Hematopoietic multipotent progenitor cell treated with erythropoietin and hydrocortisone succinate and interleukin-3 and kit ligand, for 4 days (in vitro differentiated cells): Measurements from ENCODE around the gene NFASC.
A peak's percentile ranks its signal among the peaks of the same experiment; 100 is the strongest.

Experiments used
- DNase-seq: peaks from one replicate; pipeline ENCODE4 v3.0.0-alpha.2; 2015

The NFASC gene

DNA sequence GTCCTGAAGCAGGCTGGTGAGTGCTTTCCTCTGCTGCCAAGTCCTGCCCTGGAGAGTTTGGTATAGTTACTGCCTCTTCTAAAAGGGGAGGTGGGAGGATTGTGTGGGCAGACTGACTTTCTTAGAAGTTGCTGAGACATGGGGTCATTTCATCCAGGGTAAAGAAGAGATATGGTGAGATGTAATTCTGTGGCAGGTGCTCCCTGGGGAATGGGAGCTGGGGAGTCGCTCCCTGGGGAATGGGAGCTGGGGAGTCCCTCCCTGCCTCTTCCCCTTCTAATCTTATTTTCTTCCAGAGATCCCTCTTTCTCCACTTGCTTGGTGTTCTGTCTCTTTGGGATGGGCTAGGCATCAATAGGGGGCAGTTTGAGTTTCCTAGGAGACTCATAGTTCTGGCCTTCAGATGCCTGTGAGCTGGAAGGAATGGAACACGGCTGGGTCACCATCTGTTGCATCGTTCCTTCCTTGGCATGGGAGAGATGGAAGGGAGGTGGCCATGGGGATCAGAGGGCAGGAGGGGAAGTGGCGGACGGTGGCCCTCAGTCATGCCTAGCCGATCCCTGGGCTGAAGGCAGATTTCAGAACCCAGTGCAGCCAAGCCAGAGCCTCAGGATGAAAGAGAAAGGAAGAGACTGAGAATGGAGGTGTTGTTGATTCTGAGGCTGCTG is 59.0 kb downstream of the NFASC start:
- DNase-seq = no peak

DNA sequence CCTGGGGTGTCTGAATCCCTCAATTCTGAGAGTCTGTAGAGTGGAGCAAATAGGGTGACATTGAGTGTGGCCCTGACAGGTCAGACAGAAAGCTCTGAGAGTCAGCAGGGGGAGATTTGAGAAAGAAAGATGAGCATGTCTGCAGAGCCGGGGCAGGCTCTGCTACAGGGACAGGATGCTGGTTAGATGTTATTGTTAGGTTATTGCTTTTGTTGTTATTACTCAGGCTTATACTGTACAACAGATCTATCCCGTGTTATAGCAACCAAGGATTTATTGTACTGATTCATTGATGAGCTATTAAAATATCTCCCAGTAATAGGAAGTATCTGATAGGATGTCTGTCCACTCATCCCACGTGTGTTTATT is 59.5 kb downstream of the NFASC start:
- no peak for DNase-seq

- no peak for DNase-seq
Measured at GRCh38 chr1:204931313-204931712, 60.7 kb downstream of the NFASC start.

DNA sequence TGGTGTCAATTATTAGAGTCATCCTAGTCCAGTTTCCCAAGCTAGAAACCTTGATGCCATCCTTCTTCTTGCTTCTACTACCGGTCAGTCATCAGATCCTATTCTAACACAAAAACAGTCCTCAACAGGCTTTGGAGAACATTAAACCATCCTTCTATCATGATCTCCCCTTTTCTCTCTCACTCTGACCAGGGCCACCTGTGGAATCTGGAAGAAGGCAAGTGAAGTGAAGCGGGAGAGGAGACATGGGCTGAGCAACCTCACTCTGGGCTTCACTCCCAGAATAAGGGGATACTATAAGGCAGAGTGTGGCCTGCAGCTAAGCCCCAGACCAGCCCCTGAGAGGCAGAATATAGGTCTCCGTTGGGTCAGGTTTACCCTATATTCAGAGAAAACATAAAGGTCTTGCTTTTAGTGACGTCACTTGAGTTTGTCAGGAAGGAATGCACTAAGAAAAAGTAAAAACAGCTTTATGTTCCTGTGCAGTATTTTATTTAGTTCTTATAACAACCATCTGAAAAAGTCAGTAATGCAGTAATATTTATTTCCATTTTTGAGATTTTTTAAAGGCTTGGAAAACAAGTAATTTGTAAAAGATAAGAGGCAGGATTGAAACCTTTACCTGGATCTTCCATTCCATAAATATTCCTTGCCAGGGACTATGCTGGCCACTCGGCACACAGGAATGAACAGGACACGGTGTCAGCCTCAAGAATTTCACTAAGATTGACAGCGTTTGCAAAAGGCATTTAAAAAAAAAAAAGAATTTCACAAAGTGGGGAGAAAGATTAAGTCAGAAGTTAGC is 61.3 kb downstream of the NFASC start:
- no peak for DNase-seq

GRCh38 chr1:204932573-204932909 is 61.9 kb downstream of the NFASC start:
- no peak for DNase-seq

DNA sequence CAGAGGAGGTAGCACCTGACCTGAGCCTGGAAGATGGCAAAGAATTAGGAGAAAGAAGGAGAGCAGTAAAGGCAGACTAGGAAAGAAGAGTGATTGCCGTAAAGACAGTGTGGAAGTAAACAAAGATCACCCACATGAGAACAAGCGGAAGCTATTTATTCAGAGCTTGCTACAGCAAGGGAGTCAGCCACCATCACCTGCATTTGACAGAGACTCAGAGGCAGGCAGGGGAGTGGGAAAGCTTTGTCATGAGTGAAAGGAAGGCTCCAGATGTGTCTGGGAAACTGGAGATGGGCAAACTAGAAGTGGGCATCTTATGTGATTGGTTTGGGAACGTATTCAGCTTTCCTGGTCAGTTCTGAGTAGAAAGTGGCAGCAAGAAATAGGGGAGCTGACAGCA is 64.5 kb downstream of the NFASC start:
- DNase-seq = no peak

- no peak for DNase-seq
Measured at GRCh38 chr1:204936765-204937164, 66.1 kb downstream of the NFASC start.

GRCh38 chr1:204937901-204938300 is 67.2 kb downstream of the NFASC start:
- DNase-seq = no peak

GRCh38 chr1:204940591-204940990 is 69.9 kb downstream of the NFASC start:
- DNase-seq = no peak

DNA sequence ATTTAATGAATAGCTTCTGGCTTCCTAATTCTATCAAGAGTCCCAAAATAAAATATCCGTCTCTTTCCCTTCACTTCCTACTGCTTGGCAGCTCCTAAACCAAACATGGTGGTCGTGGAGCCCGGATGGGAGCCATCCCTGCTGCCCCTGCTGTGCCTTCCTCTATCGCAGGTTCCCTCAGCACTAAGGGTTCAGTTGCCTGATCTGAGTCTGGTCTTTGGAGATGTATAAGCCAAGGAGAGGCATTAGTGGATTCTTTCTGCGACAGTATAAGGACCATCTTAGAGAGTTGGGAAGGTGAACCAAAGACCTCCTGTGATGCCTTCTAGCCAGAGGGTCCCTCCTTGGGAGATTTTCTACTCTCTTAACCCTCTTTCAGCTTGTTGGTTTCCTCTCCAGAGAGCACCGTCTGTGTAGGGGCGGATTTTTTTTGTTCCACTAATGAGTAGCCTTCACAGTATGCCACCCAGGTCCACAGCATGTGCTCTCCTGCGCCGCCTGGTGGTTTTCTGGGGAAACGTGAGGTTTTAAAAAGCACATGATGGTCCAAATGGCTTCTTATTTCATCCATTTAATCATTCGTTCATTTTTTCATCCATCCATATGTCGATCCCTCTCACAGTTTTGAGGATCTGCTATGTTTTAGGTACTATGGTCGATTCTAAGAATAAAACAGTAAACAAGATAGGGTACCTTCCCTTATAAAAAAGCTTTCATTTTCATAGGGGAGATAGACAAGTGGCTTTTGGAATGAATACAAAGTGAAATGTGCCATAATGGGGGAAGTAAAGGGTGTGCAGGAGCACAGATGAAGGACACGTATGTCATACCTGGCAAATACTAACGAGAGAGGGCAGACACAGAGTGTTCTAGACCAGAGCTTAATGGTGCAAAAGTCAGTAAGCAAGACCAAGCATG is 71.0 kb downstream of the NFASC start:
- peak; percentile 77 for DNase-seq

- DNase-seq = no peak
Measured at GRCh38 chr1:204943495-204943894, 72.8 kb downstream of the NFASC start.

- no peak for DNase-seq
Measured at GRCh38 chr1:204944662-204945061, 74.0 kb downstream of the NFASC start.

GRCh38 chr1:204945565-204945977 is 74.9 kb downstream of the NFASC start:
- peak; percentile 25 for DNase-seq

GRCh38 chr1:204946640-204947039 is 76.0 kb downstream of the NFASC start:
- no peak for DNase-seq

DNA sequence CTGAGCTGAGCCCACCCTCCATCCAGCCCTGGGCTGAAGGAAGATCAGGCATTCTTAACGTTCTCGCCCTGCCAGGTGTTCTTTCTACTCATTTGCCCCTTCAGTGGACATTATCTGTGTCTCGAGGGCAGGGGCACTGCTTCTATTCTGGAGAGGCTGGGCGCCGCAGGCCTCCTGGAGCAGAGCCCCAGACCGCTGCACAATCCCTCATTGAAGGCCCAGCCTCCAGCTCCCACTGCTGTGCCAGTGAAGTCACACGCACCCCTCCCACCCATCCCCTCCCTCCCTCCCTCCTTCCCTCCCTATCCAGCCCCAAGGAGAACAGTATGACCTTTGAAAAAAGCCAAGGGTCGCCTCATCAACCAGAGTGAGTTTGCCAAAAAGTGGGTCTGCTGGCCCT is 76.7 kb downstream of the NFASC start:
- DNase-seq = no peak

- DNase-seq = no peak
Measured at GRCh38 chr1:204947747-204948146, 77.1 kb downstream of the NFASC start.

GRCh38 chr1:204950353-204951001 is 79.8 kb downstream of the NFASC start:
- no peak for DNase-seq

DNA sequence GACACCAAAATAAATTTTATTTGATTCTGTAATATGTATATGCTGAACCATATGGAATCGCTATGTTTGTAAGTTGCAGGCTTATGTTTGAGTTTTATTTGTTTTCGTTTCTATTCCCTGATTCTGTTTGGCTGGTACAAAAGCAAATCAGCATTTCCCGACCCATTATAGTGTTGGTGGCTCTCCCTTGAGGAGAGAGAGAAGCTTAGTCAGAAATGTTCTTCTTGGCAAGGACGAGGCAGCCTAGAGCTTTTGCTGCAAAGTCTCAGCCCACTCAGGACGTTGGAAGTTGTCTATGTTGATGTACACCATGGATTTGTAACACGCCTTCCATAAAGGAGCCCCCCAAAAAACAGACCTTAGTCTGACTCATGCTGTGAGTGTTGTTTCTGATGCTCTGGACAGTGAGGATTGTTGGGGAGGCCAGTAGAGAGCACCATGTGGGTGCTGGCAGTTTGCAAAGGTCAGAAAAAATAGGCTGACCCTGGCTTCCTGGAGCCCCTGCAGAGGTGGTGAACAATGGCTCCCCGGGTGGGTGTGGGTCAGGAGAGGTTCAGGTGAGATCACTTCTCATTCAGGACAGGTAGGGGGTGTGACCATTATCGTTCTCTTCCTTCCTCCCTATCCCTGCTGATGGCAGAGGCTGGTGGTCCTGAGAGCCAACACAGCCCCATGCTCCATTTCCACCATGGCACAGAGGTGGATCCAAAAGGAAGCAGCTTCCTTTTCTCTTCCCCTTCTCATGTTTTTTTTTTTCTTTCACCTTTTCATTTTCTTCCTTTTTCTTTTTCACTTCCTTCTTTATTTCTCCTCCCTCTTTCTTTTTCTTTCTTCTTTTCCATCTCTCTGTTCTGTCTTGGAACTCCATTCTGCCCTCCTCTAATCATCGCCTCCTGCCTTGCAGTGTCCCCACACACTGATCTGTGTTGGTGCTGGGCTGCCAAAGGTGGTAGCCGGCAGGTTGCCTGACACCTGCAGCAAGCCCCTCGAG is 88.0 kb downstream of the NFASC start:
- DNase-seq = no peak

DNA sequence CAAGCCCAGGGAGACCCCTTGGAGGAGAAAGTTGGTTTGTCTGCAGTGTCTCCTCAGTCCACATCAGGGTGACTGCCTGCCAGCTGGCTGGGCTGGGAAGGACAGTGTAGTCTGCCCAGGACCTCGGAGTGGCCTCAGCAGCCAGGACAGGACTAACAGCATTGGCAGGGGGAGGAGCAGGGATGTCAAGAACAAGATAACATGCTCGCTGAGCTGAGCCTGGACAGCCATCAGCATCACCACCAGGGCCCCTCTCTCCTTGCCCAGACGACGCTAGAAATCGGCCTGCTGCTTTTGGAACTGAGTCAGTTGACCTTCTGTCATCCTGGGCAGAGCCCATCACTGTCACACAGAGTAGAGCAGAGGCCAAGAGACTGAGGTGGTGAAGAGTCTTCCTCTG is 88.7 kb downstream of the NFASC start:
- DNase-seq = no peak

DNA sequence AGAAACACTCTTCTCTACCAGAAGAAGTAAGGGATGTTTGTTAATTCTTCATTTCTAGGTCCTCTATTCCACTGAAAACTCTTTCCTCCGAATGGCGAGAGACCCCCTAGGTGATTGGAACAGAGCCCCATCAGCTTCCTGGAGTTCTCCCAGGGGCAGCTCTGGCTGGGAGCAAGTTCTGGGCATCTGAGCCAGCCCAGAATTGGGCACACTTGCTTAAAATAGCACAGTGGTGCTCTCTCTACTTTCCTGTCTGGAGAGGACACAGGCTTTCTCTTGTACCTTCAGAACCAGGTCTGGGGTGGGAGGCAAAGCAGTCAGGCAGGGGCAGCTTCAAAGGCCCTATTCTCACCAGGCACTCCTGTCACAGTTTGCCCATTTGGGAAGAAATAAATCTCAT is 89.2 kb downstream of the NFASC start:
- no peak for DNase-seq

GRCh38 chr1:204960306-204961125 is 89.9 kb downstream of the NFASC start:
- DNase-seq = no peak
